WTC11 (cell line): ENCODE results near the gene OR2L3.

Source experiments
- ATF6 ChIP-seq: sonication (generic); formaldehyde crosslinking; IDR thresholded peaks from 2 replicates; pipeline ENCODE4 v1.8.1; 2023; ENCODE audit warnings: mild to moderate bottlenecking, missing genetic modification reagents
- ELF4 ChIP-seq: sonication (generic); formaldehyde crosslinking; IDR thresholded peaks from 2 replicates; pipeline ENCODE4 v1.8.1; 2022; ENCODE audit warnings: low read depth, mild to moderate bottlenecking, moderate library complexity, missing genetic modification reagents
- FOXP1 ChIP-seq: sonication (generic); formaldehyde crosslinking; IDR thresholded peaks from 2 replicates; pipeline ENCODE4 v1.8.0; 2022; ENCODE audit warnings: missing genetic modification reagents, mild to moderate bottlenecking, moderate library complexity, borderline replicate concordance
- NR3C1 ChIP-seq: sonication (generic); formaldehyde crosslinking; conservative IDR thresholded peaks from 2 replicates; pipeline ENCODE4 v1.8.1; 2023; ENCODE audit warnings: low read depth, mild to moderate bottlenecking, missing genetic modification reagents
- STAT6 ChIP-seq: sonication (generic); formaldehyde crosslinking; conservative IDR thresholded peaks from 2 replicates; pipeline ENCODE4 v1.8.1; 2023; ENCODE audit warnings: mild to moderate bottlenecking, low read depth, missing genetic modification reagents, moderate library complexity
- TF ChIP-seq, protein P1 (sequence below): fragments of 200-600 bp; IDR thresholded peaks from 2 replicates; pipeline ENCODE4 v1.8.0; 2022; ENCODE audit warnings: antibody characterized with exemption

DNA sequence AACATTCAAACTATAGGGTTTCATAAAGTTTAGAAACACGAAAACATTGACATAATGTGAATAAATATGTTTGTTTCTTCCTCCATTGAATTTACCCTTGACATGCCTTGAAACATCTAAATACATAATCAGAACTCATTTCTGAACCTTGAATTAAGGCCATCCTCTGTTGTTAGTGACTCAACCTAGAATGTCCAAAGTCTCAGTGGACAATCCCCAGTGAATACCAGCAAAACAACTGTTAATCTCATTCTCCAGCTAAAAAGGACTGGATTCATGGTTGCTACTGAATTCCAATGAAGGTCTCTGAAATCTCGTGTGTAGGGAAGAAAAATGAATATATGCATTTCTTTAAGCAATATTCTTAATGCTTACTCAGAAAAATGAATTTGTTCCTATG lies 16.9 kb upstream of the OR2L3 start, which contains the start of gene OR2L2:
- no peak for TF ChIP-seq NR3C1 (CRISPR knock-in tag)
- no peak for TF ChIP-seq ELF4 (CRISPR knock-in tag)
- TF ChIP-seq FOXP1 (CRISPR knock-in tag), result no peak
- TF ChIP-seq, protein P1, sequence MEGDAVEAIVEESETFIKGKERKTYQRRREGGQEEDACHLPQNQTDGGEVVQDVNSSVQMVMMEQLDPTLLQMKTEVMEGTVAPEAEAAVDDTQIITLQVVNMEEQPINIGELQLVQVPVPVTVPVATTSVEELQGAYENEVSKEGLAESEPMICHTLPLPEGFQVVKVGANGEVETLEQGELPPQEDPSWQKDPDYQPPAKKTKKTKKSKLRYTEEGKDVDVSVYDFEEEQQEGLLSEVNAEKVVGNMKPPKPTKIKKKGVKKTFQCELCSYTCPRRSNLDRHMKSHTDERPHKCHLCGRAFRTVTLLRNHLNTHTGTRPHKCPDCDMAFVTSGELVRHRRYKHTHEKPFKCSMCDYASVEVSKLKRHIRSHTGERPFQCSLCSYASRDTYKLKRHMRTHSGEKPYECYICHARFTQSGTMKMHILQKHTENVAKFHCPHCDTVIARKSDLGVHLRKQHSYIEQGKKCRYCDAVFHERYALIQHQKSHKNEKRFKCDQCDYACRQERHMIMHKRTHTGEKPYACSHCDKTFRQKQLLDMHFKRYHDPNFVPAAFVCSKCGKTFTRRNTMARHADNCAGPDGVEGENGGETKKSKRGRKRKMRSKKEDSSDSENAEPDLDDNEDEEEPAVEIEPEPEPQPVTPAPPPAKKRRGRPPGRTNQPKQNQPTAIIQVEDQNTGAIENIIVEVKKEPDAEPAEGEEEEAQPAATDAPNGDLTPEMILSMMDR, result no peak
- TF ChIP-seq ATF6 (CRISPR knock-in tag), result no peak
- TF ChIP-seq STAT6 (CRISPR knock-in tag), result no peak
